HG02798 (cell line): ENCODE results near the gene KRT17.
"Not testable (repeated sequence)": the region's sequence is repeated elsewhere in the genome, so short reads cannot be mapped to it uniquely, and the experiment has no call there.

Experiments
- ATAC-seq: cut with Tn5 transposase; IDR thresholded peaks from one replicate; pipeline ENCODE4 v1.9.1; 2021; ENCODE audit warnings: mild to moderate bottlenecking; ENCODE audit not compliant: unreplicated experiment, poor library complexity

The KRT17 gene

GRCh38 chr17:41606930-41607329, 17.4 kb downstream of the KRT17 start:
- not testable (repeated sequence) for ATAC-seq

- no peak for ATAC-seq
Measured at GRCh38 chr17:41602524-41602923, 21.9 kb downstream of the KRT17 start.

GRCh38 chr17:41600318-41600717, 24.1 kb downstream of the KRT17 start:
- no peak for ATAC-seq

DNA sequence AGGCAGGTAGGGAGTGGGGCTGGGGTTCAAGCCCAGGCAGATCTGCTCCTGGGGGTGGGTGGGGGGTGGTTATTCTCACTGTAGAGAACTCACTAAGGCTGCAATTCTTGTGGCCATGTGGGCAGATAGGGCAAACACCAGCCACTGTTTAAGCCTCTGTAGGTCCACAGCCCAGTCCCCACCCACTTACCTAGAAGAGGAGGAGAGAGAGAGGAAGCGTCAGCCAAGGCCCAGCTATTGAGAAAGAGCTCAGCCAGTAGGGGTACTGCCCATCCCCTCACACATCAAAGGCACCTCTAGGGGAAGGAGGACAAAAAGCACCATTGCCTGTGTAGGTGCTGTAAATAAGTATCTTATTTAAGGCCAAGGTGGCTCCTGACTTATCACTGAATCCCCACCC, 24.7 kb downstream of the KRT17 start:
- no peak for ATAC-seq

DNA sequence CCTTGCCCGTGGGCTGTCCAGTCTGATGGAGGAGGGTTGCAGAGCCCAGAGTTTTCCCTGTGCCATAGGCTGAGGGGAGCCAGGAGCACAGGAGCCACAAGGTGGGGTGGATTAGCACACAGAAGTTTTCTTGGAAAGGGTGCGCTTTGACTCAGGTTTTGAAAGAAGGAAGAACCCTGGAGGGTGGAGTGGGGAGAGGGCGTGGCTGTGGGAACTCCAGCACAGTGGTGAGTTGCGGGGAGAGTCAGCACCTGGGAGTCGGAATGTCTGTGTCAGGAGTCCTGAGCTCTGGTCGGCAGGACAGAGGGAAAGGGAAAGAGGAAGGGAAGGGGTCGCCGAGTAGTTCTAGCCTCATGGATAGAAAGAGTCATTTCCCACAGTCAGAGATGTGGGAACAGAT, 28.8 kb downstream of the KRT17 start:
- no peak for ATAC-seq

DNA sequence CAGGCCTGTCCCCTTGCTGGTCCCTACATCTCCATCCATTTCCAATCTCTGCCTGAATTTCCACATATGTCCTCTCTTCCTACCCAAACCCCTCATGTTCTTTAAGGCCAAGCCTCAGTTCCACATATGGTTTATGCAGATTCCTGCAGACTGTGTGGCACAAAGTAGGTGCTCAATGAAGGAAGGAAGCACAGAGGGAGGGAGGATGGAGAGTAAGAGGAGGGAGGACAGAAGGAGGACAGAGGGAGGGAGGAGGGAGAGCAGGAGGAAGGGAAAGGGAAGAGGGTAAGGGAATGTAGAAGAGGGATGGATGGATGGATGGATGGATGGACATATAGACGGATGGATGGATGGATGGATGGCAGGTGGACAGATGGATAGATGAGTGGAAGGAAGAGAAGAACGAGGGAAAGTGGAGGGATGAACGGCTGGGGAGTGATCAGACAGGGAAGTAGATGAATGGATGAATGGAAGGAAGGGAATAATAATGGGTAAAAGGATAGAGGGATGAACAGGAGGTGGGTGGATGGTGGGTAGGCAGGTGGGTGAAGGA, 29.9 kb downstream of the KRT17 start:
- no peak for ATAC-seq

DNA sequence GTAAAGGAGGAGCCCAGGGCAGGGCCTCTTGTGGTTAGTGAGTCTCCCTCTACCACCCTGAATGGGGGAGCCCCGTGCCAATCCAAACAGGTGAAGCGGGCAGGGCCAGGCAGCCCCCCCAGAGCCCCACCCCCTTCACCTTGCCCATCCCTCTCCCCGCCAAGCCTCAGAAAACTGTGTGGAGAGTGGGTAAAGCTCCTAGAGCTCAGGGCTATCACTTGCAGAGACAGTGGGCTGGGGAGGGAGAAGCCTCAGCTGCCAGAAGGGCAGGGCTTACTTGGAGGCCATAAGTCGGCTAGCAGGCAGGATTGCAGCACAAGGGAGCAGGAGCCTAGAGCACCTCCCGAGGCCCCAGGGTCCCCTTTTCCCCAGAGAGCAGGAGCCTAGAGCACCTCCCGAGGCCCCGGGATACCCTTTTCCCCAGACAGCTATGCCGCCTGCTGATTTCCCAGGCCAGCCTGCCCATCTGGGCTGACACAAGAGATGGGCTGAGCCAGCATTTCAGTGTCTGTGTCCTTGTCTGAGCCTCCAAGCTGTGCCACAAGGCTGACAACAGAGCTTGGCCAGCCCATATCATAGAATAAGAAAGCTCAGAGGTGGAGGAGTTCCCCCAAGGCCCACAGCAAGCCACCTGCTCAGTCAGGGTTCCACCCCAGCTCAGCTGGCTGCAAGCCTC, 30.9 kb downstream of the KRT17 start:
- no peak for ATAC-seq

DNA sequence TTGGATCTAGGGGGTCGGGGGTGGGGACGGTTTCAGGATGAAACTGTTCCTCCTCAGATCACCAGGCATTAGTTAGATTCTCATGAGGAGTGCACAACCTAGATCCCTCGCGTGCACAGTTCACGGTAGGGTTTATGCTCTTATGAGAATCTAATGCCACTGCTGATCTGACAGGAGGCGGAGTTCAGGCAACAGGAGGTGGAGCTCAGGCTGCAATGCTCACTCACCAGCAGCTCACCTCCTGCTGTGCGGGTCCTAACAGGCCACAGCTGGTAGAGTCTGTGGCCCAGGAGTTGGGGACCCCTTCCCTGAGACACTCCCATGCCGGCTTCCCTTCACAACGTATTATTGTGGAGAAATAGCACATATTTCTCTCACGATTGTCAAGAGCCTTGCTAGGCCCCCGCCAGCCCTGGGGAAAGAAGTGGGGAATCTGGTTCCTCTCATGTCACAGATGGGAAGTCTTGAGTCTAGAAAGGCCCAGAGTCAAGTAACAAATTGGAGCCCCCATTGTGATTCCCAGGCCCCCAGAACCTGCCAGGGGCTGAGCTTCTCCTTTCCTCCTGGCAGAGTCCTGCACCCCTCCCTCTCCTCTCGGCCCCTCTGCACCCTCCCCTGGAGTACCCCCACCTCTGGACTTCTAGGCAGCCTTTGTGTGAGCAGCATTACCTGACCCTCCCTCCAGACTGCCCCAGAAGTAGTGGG, 31.6 kb downstream of the KRT17 start:
- no peak for ATAC-seq

GRCh38 chr17:41589301-41589700, 35.1 kb downstream of the KRT17 start:
- ATAC-seq, result no peak

DNA sequence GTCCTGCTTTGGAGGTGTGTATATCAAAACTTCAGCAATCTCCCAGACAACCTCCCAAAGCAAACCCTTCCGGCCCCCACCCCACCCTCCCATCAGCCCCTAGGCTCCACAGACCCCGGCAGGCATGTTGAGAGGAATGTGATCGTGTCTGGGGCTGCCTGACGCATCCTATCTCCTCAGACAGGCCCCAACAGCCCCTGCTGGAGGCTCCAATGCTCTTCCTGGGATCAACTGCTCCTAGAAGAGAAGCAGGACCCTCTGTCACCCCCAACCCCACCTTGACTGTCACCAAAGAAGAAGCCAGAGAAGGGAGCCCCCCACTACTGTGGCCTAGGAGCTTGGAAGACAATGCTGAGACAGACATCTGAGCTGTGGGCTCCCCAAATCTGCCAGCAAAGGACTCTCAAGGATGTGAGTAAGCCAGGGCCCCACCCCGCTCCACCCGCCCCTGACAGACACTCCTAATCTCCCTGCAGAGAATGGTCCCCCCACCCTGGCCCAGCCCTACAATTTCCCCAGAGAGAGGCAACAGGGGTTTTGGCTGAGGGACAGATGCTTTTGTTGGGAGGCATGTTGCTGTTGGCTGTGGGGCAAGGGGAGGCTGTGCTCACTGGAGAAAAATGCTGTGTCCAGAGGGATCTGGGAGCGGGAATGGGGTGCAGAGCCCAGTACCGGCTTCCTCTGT, 36.1 kb downstream of the KRT17 start:
- no peak for ATAC-seq

- ATAC-seq, result no peak
Measured at GRCh38 chr17:41586863-41587495, 37.4 kb downstream of the KRT17 start, which contains the start of gene KRT14. Gene KRT14 (minus strand): TSS chr17:41586895. CDS start chr17:41586834, 61 bp downstream.

- no peak for ATAC-seq
Measured at GRCh38 chr17:41585301-41586056, 38.9 kb downstream of the KRT17 start.

DNA sequence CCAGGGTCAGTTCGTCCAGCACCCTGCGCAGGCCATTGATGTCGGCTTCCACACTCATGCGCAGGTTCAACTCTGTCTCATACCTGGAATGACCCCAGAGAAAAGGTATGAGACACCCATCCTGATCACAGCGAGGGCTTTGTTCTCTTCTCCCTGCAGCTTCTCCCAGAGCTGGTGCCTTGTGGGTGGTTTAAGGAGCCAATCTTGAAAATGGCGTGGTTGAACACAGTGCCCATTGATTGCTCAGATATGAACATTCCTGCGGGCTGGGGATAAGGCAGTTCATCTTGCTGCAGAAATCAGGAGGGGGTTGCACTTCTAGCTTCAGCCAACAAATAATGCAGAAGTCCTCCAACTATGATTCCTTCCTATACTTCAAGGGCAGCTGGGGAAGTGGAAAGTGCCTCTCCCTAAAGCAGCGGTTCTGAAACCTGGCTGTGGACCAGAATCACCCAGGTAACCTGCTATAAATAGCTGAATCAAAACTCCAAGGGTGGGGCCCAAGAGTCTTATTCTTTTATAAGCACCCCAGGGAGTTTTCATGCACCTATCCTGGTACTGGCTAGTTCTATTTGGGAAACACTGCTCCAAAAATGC, 39.9 kb downstream of the KRT17 start:
- not testable (repeated sequence) for ATAC-seq

DNA sequence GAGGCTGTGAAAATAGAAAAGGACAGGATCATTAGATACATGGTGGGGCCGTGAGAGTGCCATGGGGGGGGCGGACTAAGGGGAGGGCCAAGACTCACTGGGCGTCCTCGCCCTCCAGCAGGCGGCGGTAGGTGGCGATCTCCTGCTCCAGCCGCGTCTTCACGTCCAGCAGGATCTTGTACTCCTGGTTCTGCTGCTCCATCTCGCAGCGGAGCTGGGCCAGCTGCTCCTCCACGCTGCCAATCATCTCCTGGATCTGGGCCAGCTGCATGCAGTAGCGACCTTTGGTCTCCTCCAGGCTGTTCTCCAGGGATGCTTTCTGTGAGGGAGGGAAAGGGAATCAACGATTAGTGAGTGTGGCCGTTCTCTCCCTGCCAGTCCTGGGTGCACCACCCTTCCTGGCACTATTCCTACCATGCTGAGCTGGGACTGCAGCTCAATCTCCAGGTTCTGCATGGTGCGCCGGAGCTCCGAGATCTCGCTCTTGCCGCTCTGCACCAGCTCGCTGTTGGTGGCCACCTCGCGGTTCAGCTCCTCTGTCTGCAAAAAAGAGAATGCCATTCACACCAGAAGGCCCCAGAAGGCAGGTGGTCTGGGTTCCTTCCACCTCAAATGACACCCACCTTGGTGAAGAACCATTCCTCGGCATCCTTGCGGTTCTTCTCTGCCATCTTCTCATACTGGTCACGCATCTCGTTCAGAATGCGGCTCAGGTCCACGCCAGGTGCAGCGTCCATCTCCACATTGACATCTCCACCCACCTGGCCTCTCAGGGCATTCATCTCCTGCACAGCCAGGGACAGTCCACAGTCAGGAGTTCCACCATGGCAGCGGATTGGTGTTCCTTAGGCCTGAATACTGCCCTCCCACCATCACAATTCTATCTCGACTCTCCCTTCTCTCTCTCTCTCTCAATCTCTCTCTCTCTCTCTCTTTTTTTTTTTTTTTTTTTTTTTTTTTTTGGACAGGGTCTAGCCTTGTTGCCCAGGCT, 40.9 kb downstream of the KRT17 start:
- ATAC-seq, result no peak

GRCh38 chr17:41582061-41582968, 42.1 kb downstream of the KRT17 start:
- ATAC-seq, result not testable (repeated sequence)

- no peak for ATAC-seq
Measured at GRCh38 chr17:41581366-41582060, 42.9 kb downstream of the KRT17 start.
